T-cell (primary cell): Measurements from ENCODE around the gene TADA3. TPM values are rescaled to one million over a fixed set of nuclear protein-coding genes. Genes with fewer than 3 reads are reported as not detected.

Source experiments
- ATAC-seq, 4 experiments: fragments of 200-7000 bp in 3 of 4; fragments of 150-1000 bp in 1 of 4; cut with Tn5 transposase; replicated peaks in 1 of 4; 1 replicate in 3 of 4; 2 replicates in 1 of 4; pipeline ENCODE4 v1.10.0; 2021; ENCODE audit warnings: moderate library complexity in 3 of 4, mild to moderate bottlenecking in 2 of 4, moderate number of reproducible peaks in 1 of 4
- CTCF ChIA-PET, 2 donors: fragments of 300-600 bp; sonication (Branson Sonifier 250); formaldehyde crosslinking; loops; one replicate each; lab custom pipeline; 2022; ENCODE audit warnings: antibody characterized with exemption in 2 of 2; lab: Charles Lee
- POLR2A ChIA-PET, 2 donors: fragments of 300-600 bp; sonication (Branson Sonifier 250); formaldehyde crosslinking; loops; one replicate each; lab custom pipeline; 2022; ENCODE audit warnings: antibody characterized with exemption in 2 of 2; lab: Charles Lee
- DNase-seq, 35 experiments: peaks; one replicate each; pipeline versions ENCODE4 v3.0.0 to v3.0.0-alpha.2; 2013 to 2023
- H3K27ac ChIP-seq: one replicate; pipeline ENCODE4 v1.5.1; 2013; ENCODE audit warnings: low read length
- H3K27me3 ChIP-seq, 2 experiments: replicated peaks in 1 of 2; 1 replicate in 1 of 2; 2 replicates in 1 of 2; pipeline versions ENCODE4 v1.6.1 to v1.7.0; 2013; ENCODE audit warnings: low read length in 1 of 2, mixed read lengths in 1 of 2; ENCODE audit not compliant: control insufficient read depth in 2 of 2, insufficient read depth in 2 of 2; ENCODE audit errors: extremely low read depth in 1 of 2
- H3K36me3 ChIP-seq, 2 donors: 1 replicate in 1 of 2; 2 replicates in 1 of 2; pipeline versions ENCODE4 v1.6.1 to v1.7.0; 2013; ENCODE audit warnings: low read length in 1 of 2; ENCODE audit not compliant: control insufficient read depth in 2 of 2, insufficient read depth in 1 of 2; ENCODE audit errors: extremely low read depth in 1 of 2
- H3K4me1 ChIP-seq, 2 experiments: 1 replicate in 1 of 2; 2 replicates in 1 of 2; pipeline versions ENCODE4 v1.6.1 to v1.7.0; 2013; ENCODE audit warnings: low read length in 2 of 2, mixed read lengths in 1 of 2; ENCODE audit not compliant: insufficient read depth in 2 of 2, control insufficient read depth in 1 of 2; ENCODE audit errors: extremely low read depth in 1 of 2
- H3K4me3 ChIP-seq, 2 donors: 1 replicate in 1 of 2; 2 replicates in 1 of 2; pipeline versions ENCODE4 v1.5.1 to v1.7.0; 2013; ENCODE audit warnings: mild to moderate bottlenecking in 2 of 2, low read length in 1 of 2, moderate library complexity in 1 of 2; ENCODE audit not compliant: control insufficient read depth in 1 of 2; ENCODE audit errors: extremely low read depth in 1 of 2
- H3K9me3 ChIP-seq: 2 replicates; pipeline ENCODE4 v1.7.0; 2013
- H3K27ac Mint-ChIP-seq, 2 donors: one replicate each; pipeline ENCODE4 v1.8.0; 2020 to 2021; ENCODE audit warnings: mild to moderate bottlenecking in 2 of 2, mixed read lengths in 2 of 2
- H3K27me3 Mint-ChIP-seq, 2 donors: one replicate each; pipeline ENCODE4 v1.8.0; 2021 to 2022; ENCODE audit warnings: mixed read lengths in 2 of 2
- H3K36me3 Mint-ChIP-seq: one replicate; pipeline ENCODE4 v1.8.0; 2021; ENCODE audit warnings: mixed read lengths
- H3K4me1 Mint-ChIP-seq, 3 donors: one replicate each; pipeline ENCODE4 v1.8.0; 2020 to 2022; ENCODE audit warnings: mixed read lengths in 3 of 3, mild to moderate bottlenecking in 1 of 3
- H3K4me3 Mint-ChIP-seq, 3 donors: one replicate each; pipeline ENCODE4 v1.8.0; 2020 to 2022; ENCODE audit warnings: mild to moderate bottlenecking in 3 of 3, mixed read lengths in 3 of 3, moderate library complexity in 3 of 3
- H3K9me3 Mint-ChIP-seq, 3 donors: one replicate each; pipeline ENCODE4 v1.8.0; 2020 to 2022; ENCODE audit warnings: mixed read lengths in 3 of 3
- WGBS: methylation state at CpG from one replicate; pipeline ENCODE4 v1.1.5; 2013; ENCODE audit warnings: missing lambda C conversion rate; ENCODE audit not compliant: insufficient coverage; 5-methylcytosine and 5-hydroxymethylcytosine counted together
- total RNA-seq, 35 experiments: library from RNA in 6 of 35; stranded (reverse) in 6 of 35; fragments of 120-200 nt in 1 of 35; gene quantifications; one replicate each; pipeline versions ENCODE4 v1.2.1 to v1.2.4 and lab custom pipeline; 2013 to 2026

Gene TADA3
- total RNA-seq, 5 donors from 2014 or later (not counting 1 experiment from before 2014, with no cell fraction given), result 29.1 to 46.5 (median 41.1) TPM

- no peak overlapping the region for H3K27ac ChIP-seq
- H3K4me3 ChIP-seq, result no peak overlapping the region
- ATAC-seq, result no peak
- H3K4me1 ChIP-seq, result peaks cover 33 to 45% of the 10 kb centered on the region in 2 experiments
- H3K27ac Mint-ChIP-seq, result no peak overlapping the region
- H3K27me3 ChIP-seq, result no peaks in the 10 kb centered on the region
- H3K9me3 ChIP-seq, result no peaks in the 10 kb centered on the region
- H3K4me1 Mint-ChIP-seq, result peaks cover 47 to 51% (median 47%) of the 10 kb centered on the region in 3 donors
- H3K9me3 Mint-ChIP-seq, result no peaks in the 10 kb centered on the region
- H3K36me3 Mint-ChIP-seq, result peaks cover 44% of the 10 kb centered on the region
- H3K27me3 Mint-ChIP-seq, result no peaks in the 10 kb centered on the region
- DNase-seq, result no peak
- ChIA-PET POLR2A (no interaction called here), CTCF (no interaction called here)
- 98% methylated on average over 13 of the region's 14 CpGs for WGBS
- H3K4me3 Mint-ChIP-seq, result no peak overlapping the region
- peaks cover 14 to 53% of the 10 kb centered on the region in 2 donors for H3K36me3 ChIP-seq
Measured at GRCh38 chr3:9783954-9784353, 8.3 kb downstream of the TADA3 start.

GRCh38 chr3:9782770-9783169 lies 9.5 kb downstream of the TADA3 start:
- ChIA-PET CTCF (interaction anchor here in 1 of 2 donors (0.7 kb wide), 1 partner anchor 204 kb away, joined by 7 read pairs; the partner anchor contains the start of gene EMC3), POLR2A (interaction anchor here (0.7 kb wide), 2 partner anchors 52 to 64 kb away, joined by 5 to 6 read pairs; no protein-coding TSS in a partner anchor)
- WGBS, result 60% methylated on average over 2 of the region's 3 CpGs
- Histone ChIP-seq H3K4me3 (no peak overlapping the region), H3K27me3 (no peaks in the 10 kb centered on the region), H3K27ac (no peak overlapping the region), H3K36me3 (peaks cover 14 to 48% of the 10 kb centered on the region in 2 donors), H3K9me3 (no peaks in the 10 kb centered on the region), H3K4me1 (peaks cover 38 to 53% of the 10 kb centered on the region in 2 experiments)
- no peaks in the 10 kb centered on the region for H3K9me3 Mint-ChIP-seq
- H3K36me3 Mint-ChIP-seq, result peaks cover 40% of the 10 kb centered on the region
- peaks cover 55 to 60% (median 56%) of the 10 kb centered on the region in 3 donors for H3K4me1 Mint-ChIP-seq
- peak in 1 of 35 experiments; percentile 45 for DNase-seq
- no peaks in the 10 kb centered on the region for H3K27me3 Mint-ChIP-seq
- no peak overlapping the region for H3K4me3 Mint-ChIP-seq
- ATAC-seq, result peak in 1 of 4 experiments; percentile 55
- no peak overlapping the region for H3K27ac Mint-ChIP-seq

- H3K36me3 Mint-ChIP-seq, result peaks cover 34% of the 10 kb centered on the region
- no peaks in the 10 kb centered on the region for H3K9me3 ChIP-seq
- peak overlapping the region; percentile 63 to 66 for H3K27ac Mint-ChIP-seq
- DNase-seq, result no peak
- peaks cover 48 to 57% (median 56%) of the 10 kb centered on the region in 3 donors for H3K4me1 Mint-ChIP-seq
- H3K4me1 ChIP-seq, result peaks cover 38 to 46% of the 10 kb centered on the region in 2 experiments
- H3K27ac ChIP-seq, result no peak overlapping the region
- no peak overlapping the region for H3K4me3 ChIP-seq
- 83% methylated on average over 1 of the region's 3 CpGs for WGBS
- no peaks in the 10 kb centered on the region for H3K9me3 Mint-ChIP-seq
- ATAC-seq, result no peak
- H3K4me3 Mint-ChIP-seq, result peak overlapping the region in 1 of 3 donors; percentile 5
- no peaks in the 10 kb centered on the region for H3K27me3 Mint-ChIP-seq
- peaks cover 12 to 41% of the 10 kb centered on the region in 2 donors for H3K36me3 ChIP-seq
- H3K27me3 ChIP-seq, result no peaks in the 10 kb centered on the region
- ChIA-PET POLR2A (interaction anchor here in 1 of 2 donors (0.8 kb wide), 1 partner anchor 134 kb away, joined by 3 read pairs; no protein-coding TSS in a partner anchor), CTCF (interaction anchor here (0.7 to 0.8 kb wide), 4 partner anchors 26 to 538 kb away, joined by 4 to 16 read pairs (median 4); no protein-coding TSS in a partner anchor)
Measured at GRCh38 chr3:9781978-9782603, 10.2 kb downstream of the TADA3 start.

GRCh38 chr3:9781551-9781950 lies 10.7 kb downstream of the TADA3 start:
- no peaks in the 10 kb centered on the region for H3K9me3 ChIP-seq
- ChIA-PET CTCF (interaction anchor here (0.7 to 0.8 kb wide), 4 partner anchors 26 to 538 kb away, joined by 4 to 16 read pairs (median 4); no protein-coding TSS in a partner anchor), POLR2A (interaction anchor here (0.6 to 1.0 kb wide), 4 partner anchors 11 to 134 kb away, joined by 3 to 4 read pairs (median 3); partner anchors contain the start of genes ARPC4 (in 1 of the 2) and TADA3 (in 1 of the 2))
- no peak for ATAC-seq
- DNase-seq, result no peak
- H3K4me3 ChIP-seq, result no peak overlapping the region
- H3K9me3 Mint-ChIP-seq, result no peaks in the 10 kb centered on the region
- H3K27me3 Mint-ChIP-seq, result no peaks in the 10 kb centered on the region
- WGBS, result 57% methylated on average over 1 of the region's 1 CpG
- peaks cover 46 to 61% (median 54%) of the 10 kb centered on the region in 3 donors for H3K4me1 Mint-ChIP-seq
- peak overlapping the region; percentile 31 to 64 for H3K27ac Mint-ChIP-seq
- H3K36me3 ChIP-seq, result peaks cover 10 to 36% of the 10 kb centered on the region in 2 donors
- H3K4me3 Mint-ChIP-seq, result peak overlapping the region in 1 of 3 donors; percentile 5
- peaks cover 29% of the 10 kb centered on the region for H3K36me3 Mint-ChIP-seq
- no peaks in the 10 kb centered on the region for H3K27me3 ChIP-seq
- no peak overlapping the region for H3K27ac ChIP-seq
- peaks cover 36 to 43% of the 10 kb centered on the region in 2 experiments for H3K4me1 ChIP-seq

- peak overlapping the region in 1 of 3 donors; percentile 71 for H3K4me3 Mint-ChIP-seq
- H3K9me3 ChIP-seq, result no peaks in the 10 kb centered on the region
- H3K27me3 Mint-ChIP-seq, result no peaks in the 10 kb centered on the region
- no peak for ATAC-seq
- peak overlapping the region; percentile 71 for H3K27ac ChIP-seq
- H3K36me3 ChIP-seq, result peaks cover 10 to 30% of the 10 kb centered on the region in 2 donors
- no peak overlapping the region for H3K4me3 ChIP-seq
- no peak for DNase-seq
- peaks cover 36 to 43% of the 10 kb centered on the region in 2 experiments for H3K4me1 ChIP-seq
- CTCF ChIA-PET, result interaction anchor here in 1 of 2 donors (0.7 to 1.2 kb wide), 2 partner anchors 17 to 54 kb away, joined by 3 read pairs; no protein-coding TSS in a partner anchor
- peak overlapping the region; percentile 21 to 84 for H3K27ac Mint-ChIP-seq
- no peaks in the 10 kb centered on the region for H3K27me3 ChIP-seq
- peaks cover 46 to 67% (median 54%) of the 10 kb centered on the region in 3 donors for H3K4me1 Mint-ChIP-seq
- no peaks in the 10 kb centered on the region for H3K9me3 Mint-ChIP-seq
- POLR2A ChIA-PET, result interaction anchor here (0.6 to 1.0 kb wide), 3 partner anchors 12 to 110 kb away, joined by 3 to 4 read pairs (median 3); partner anchors contain the start of genes ARPC4 (in 1 of the 2) and TADA3 (in 1 of the 2)
- WGBS, result no CpG with 5 or more reads among the region's 4 CpGs
- H3K36me3 Mint-ChIP-seq, result peaks cover 24% of the 10 kb centered on the region
Measured at GRCh38 chr3:9780910-9781309, 11.4 kb downstream of the TADA3 start.

- H3K9me3 Mint-ChIP-seq, result no peaks in the 10 kb centered on the region
- Histone ChIP-seq H3K9me3 (no peaks in the 10 kb centered on the region), H3K36me3 (peaks cover 10 to 27% of the 10 kb centered on the region in 2 donors), H3K27me3 (no peaks in the 10 kb centered on the region), H3K27ac (peak overlapping the region; percentile 71), H3K4me3 (no peak overlapping the region), H3K4me1 (peaks cover 36 to 43% of the 10 kb centered on the region in 2 experiments)
- H3K4me1 Mint-ChIP-seq, result peaks cover 44 to 68% (median 54%) of the 10 kb centered on the region in 3 donors
- no peaks in the 10 kb centered on the region for H3K27me3 Mint-ChIP-seq
- DNase-seq (no peak), ATAC-seq (peak in 3 of 4 experiments; percentile 7 to 17 (median 9))
- peak overlapping the region; percentile 21 to 84 for H3K27ac Mint-ChIP-seq
- peaks cover 20% of the 10 kb centered on the region for H3K36me3 Mint-ChIP-seq
- H3K4me3 Mint-ChIP-seq, result peak overlapping the region in 1 of 3 donors; percentile 71
- WGBS, result 52% methylated on average over 7 of the region's 10 CpGs
- ChIA-PET POLR2A (interaction anchor here in 1 of 2 donors (1.0 kb wide), 1 partner anchor 12 kb away, joined by 3 read pairs; the partner anchor contains the start of genes ARPC4 and TADA3), CTCF (interaction anchor here in 1 of 2 donors (0.7 to 1.2 kb wide), 2 partner anchors 17 to 53 kb away, joined by 3 read pairs; no protein-coding TSS in a partner anchor)
Measured at GRCh38 chr3:9780458-9780812, 11.8 kb downstream of the TADA3 start.
